EH (cell line): ENCODE data around the gene SEPTIN14.
"Not testable (repeated sequence)": the region's sequence is repeated elsewhere in the genome, so short reads cannot be mapped to it uniquely, and the experiment has no call there.

ENCODE experiments used
- DNase-seq: peaks from one replicate; pipeline ENCODE4 v3.0.0-alpha.2; 2015; ENCODE audit warnings: low read depth

SEPTIN14 gene

DNA sequence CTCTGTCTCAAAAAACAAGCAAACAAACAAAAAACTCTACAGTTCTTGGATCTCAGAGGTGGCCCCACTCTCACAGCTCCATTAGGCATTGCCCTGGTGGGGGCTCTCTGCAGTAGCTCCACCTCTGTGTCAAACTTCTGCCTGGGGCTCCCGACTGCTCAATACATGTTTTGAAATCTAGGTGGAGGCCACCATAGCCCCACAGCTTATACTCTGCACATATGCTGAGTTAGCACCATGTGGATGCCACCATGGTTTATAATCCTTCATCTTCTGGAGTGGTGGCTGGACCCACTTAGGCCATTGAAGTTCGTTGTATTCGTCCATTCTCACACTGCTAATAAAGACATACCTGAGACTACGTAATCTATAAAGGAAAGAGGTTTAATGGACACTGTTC is 78.4 kb downstream of the SEPTIN14 start:
- no peak for DNase-seq

DNA sequence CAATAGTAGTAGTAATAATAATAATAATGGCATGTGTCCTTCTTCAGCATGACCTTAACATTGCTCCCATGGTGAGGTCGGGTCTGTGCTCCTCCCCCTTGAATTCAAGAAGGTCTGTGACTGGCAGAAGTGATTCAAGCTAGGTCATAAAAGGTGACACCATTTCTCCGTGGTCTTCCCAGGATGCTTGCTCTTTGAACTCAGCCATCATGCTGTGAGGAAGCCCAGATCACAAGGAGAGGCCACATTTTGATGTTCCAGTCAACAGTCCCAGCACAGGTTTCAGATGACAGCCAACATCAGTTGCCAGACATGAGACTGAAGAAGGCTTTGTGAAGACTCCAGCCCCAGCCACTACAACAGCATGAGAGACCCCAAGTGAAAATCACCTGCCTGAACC is 83.9 kb downstream of the SEPTIN14 start:
- no peak for DNase-seq

DNA sequence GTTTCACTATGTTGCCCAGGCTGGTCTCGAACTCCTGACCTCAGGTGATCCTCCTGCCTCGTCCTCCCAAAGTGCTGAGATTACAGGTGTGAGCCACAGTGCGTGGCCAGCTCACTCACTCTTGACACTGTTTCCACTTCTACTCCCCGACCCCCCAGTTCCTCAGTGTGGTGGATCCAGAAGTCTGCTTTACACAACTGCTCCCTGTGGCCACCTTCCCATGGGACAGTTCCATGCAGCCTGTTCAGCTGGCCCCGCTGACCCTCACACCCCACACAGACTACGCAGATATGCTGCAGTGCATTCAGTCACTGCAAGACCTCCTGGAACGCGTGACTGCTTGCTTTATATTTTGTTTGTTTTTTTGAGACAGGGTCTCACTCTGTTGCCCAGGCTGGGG is 86.4 kb downstream of the SEPTIN14 start:
- DNase-seq: no peak

DNA sequence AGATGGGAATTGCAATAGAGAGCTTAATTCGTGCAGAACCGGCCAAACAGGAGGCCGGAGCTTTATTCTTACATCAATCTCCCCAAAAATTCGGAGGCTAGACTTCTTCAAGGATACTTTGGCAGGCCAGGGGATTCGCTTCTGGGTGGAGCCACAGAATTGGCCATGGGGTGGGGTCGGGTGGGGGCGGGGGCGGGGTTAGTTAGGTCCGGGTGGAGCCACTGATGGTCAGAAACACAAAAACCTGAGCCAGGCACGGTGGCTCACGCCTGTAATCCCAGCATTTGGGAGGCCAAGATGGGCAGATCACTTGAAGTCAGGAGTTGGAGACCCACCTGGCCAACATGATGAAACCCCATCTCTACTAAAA is 87.5 kb downstream of the SEPTIN14 start:
- no peak for DNase-seq

DNA sequence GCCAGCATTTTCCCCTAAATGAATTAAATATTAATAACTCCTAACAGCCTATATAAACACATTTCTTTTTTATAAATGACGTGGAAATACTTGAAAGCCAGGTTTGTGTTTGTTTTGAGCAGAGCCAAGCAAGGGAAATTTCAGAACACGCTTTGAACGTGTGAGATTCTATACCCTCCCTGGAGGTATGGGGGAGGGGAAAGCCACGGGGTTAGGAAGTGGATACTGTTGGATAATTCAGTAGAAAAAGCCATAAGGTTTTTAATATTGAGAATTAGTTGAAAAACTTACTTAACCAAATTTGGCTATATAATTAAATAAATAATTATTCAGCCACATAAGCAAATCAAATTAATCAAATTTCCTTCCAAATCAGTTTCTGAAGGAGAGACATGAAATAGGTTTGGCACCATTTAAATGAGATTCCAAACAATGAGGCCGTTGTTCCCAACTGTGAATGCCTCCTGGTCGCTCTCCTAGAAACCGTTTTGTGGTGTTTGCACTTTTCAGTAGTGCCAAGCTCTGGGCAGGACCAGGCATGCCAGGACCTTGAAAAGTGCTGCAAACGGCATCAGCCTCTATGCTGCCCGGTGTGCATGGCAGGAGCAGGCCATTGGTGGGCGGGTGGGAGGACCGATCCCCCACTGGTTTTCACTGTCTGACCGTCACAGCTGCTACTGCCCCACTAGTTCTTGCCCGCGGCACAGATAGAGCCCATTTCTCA is 88.1 kb downstream of the SEPTIN14 start:
- DNase-seq: no peak

DNA sequence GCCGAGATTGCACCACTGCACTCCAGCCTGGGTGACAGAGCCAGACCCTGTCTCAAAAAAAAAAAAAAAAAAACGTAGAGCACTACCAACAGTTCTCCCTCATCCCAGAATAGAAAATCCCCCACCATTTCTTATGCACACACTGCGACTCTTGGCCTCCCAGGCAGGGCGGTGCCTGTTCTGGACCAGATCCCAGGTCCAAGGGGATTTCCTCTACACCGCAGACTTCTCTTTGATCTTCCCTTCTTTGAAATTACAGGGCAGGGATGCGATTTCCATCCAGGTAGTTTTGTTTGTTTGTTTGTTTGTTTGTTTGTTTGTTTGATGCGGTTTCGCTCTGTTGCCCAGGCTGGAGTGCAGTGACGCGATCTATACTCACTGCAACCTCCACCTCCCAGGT is 91.8 kb downstream of the SEPTIN14 start:
- DNase-seq: no peak

DNA sequence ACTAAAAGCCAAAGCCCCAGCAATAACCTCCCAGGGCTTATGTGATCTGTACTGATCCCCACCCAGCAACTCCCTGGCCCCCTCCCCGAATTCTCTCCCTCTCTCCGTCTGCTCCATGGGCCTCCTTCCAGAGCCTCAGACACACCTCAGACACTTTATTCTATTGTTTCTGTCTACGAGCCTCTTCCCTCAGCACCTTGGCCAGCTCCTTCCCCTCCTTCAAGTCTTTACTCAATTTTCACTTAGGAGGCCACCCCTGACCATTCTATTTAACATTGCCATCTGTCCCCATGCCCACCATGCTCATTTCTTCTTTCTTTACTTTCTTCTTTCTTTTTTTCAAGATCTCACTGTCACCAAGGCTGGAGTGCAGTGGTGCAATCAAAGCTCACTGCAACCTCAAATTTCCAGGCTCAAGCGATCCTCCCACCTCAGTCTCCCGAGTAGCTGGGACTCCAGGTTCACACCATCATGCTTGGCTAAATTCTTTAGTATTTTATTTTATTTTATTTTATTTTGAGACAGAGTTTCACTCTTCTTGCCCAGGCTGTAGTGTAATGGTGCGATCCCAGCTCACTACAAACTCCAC is 109.2 kb downstream of the SEPTIN14 start:
- DNase-seq: not testable (repeated sequence)

DNA sequence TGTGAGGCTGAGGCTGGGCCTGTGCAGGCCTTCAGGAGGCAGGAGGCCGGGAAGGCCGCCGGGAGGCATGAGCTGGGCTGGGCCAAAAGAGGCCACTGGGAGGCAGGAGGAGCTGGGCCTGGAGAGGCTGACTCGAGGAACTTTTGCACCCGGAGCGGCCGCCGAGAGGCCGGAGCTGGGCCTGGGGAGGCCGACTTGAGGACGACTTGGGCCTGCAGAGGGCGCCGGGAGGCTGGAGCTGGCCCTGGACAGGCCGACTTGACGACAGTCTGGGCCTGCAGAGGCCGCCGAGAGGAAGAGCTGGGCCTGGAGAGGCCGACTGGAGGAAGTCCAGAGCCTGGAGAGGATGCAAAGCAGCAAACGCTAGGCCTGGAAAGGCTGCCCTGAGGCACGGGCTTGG is 117.8 kb downstream of the SEPTIN14 start:
- DNase-seq: not testable (repeated sequence)
